Prostate gland (tissue), 2 donors: ENCODE results near the gene PIK3C2G. TPM values are rescaled to one million over a fixed set of nuclear protein-coding genes. Genes with fewer than 3 reads are reported as not detected.
"Not testable (repeated sequence)": the region's sequence is repeated elsewhere in the genome, so short reads cannot be mapped to it uniquely, and the experiment has no call there.

Experiments
- DNase-seq: peaks from one replicate; pipeline ENCODE4 v3.0.0-alpha.2; 2019; ENCODE audit warnings: low spot score
- H3K27ac ChIP-seq, 2 donors: fragments of 200-600 bp; sonication (generic); 2 replicates each; pipeline ENCODE4 v1.5.1; 2017 to 2019
- H3K27me3 ChIP-seq: fragments of 200-600 bp; sonication (generic); replicated peaks from 2 replicates; pipeline ENCODE4 v1.5.1; 2019; ENCODE audit not compliant: insufficient read depth
- H3K36me3 ChIP-seq, 2 donors: fragments of 200-600 bp; sonication (generic); 1 replicate in 1 of 2; 2 replicates in 1 of 2; pipeline versions ENCODE4 v1.5.1 to v1.8.1; 2017 to 2019
- H3K4me1 ChIP-seq: fragments of 200-600 bp; sonication (generic); replicated peaks from 2 replicates; pipeline ENCODE4 v1.5.1; 2019
- H3K4me3 ChIP-seq, 2 donors: fragments of 200-600 bp; sonication (generic); 2 replicates each; pipeline ENCODE4 v1.5.1; 2017 to 2019
- H3K9me3 ChIP-seq: fragments of 200-600 bp; sonication (generic); 2 replicates; pipeline ENCODE4 v1.5.1; 2017
- CTCF ChIP-seq, 4 experiments: fragments of 200-600 bp in 2 of 4; fragments of 450-650 bp in 2 of 4; sonication (generic) in 2 of 4; IDR thresholded peaks; 1 replicate in 3 of 4; 2 replicates in 1 of 4; pipeline ENCODE4 v1.5.1; 2016 to 2019; ENCODE audit warnings: antibody characterized with exemption in 4 of 4, mild to moderate bottlenecking in 2 of 4, moderate library complexity in 2 of 4
- POLR2A ChIP-seq: fragments of 450-650 bp; IDR thresholded peaks from one replicate; pipeline ENCODE4 v1.6.1; 2016; ENCODE audit warnings: antibody characterized with exemption, mild to moderate bottlenecking
- POLR2AphosphoS5 ChIP-seq: sonication (generic); formaldehyde crosslinking; IDR thresholded peaks from one replicate; pipeline ENCODE4 v1.6.1; 2017; ENCODE audit warnings: antibody characterized with exemption
- WGBS: methylation state at CpG from one replicate; pipeline ENCODE4 v1.1.5; 2018; 5-methylcytosine and 5-hydroxymethylcytosine counted together
- intact Hi-C: fragments of 100-400 bp; cut with DNase I; formaldehyde crosslinking; loops from one replicate; pipeline ENCODE4 v1.14.2; 2022
- total RNA-seq, 2 donors: library from RNA; depleted of rRNA; stranded (reverse); fragments of >200 nt; gene quantifications; one replicate each; pipeline ENCODE4 v1.1.0, GENCODE V29; 2016

Gene PIK3C2G
- total RNA-seq, 2 donors from 2014 or later, result 1.4 to 2.1 TPM

DNA sequence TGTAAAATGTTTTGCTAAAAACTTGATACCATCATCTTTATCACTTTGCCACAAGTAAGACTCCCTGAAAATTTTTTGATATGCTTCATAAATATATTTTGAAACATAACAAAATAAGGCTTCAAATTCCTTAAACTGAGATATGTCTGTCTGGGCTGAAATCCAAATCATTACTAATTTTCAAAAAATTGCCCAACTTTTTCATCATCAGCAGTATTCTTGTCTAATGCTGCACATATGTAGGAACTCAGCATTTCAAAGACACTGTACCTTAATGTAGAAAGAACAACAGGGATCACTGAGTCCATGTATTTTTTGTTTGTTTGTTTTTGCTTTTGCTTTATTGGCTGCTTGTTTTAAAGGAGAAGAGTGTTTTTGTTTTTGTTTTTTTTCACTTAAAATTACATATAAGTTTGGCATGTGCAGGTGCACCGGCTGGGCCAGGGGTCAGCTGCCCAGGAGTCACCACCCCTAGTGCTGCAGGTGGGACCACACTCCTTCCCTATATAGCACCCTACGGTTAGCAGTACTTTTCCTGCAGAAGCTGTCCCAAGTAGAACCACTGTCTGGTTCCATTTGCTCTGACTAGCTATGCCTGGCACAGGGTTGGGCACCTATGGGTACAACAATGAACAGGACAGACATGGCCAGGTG is 231.2 kb downstream of the PIK3C2G start:
- Histone ChIP-seq H3K4me1 (no peaks in the 10 kb centered on the region), H3K27me3 (no peaks in the 10 kb centered on the region), H3K27ac (no peak overlapping the region), H3K9me3 (no peaks in the 10 kb centered on the region), H3K36me3 (no peaks in the 10 kb centered on the region), H3K4me3 (no peak overlapping the region)
- TF ChIP-seq POLR2AphosphoS5 (no peak), POLR2A (no peak), CTCF (IDR thresholded peaks at IDR 0.05) (no peak)
- WGBS, result 94% methylated on average over 2 of the region's 2 CpGs
- intact Hi-C loops, result no loop called here
- DNase-seq, result no peak

- no peaks in the 10 kb centered on the region for H3K4me1 ChIP-seq
- H3K4me3 ChIP-seq, result no peak overlapping the region
- no peaks in the 10 kb centered on the region for H3K27me3 ChIP-seq
- TF ChIP-seq CTCF (IDR thresholded peaks at IDR 0.05) (no peak), POLR2A (no peak), POLR2AphosphoS5 (no peak)
- no peaks in the 10 kb centered on the region for H3K9me3 ChIP-seq
- no peak overlapping the region for H3K27ac ChIP-seq
- H3K36me3 ChIP-seq, result no peaks in the 10 kb centered on the region
- no peak for DNase-seq
- intact Hi-C loops, result no loop called here
- 93% methylated on average over 2 of the region's 2 CpGs for WGBS
Observed at GRCh38 chr12:18496156-18496555, 234.8 kb downstream of the PIK3C2G start.

DNA sequence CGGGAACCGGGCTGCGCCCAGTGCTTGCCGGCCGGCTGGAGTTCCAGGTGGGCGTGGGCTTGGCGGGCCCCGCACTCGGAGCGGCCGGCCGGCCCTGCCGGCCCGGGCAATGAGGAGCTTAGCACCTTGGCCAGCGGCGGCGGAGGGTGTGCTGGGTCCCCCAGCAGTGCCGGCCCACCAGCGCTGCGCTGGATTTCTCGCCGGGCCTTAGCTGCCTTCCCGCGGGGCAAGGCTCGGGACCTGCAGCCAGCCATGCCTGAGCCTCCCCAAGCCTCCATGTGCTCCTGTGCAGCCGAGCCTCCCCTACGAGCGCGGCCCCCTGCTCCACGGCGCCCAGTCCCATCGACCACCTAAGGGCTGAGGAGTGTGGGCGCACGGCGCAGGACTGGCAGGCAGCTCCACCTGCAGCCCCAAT is 238.8 kb downstream of the PIK3C2G start:
- intact Hi-C loops, H3K27me3 ChIP-seq, DNase-seq, H3K36me3 ChIP-seq, H3K4me1 ChIP-seq, H3K4me3 ChIP-seq, H3K27ac ChIP-seq, H3K9me3 ChIP-seq: not testable (repeated sequence)
- WGBS, result 98% methylated on average over 10 of the region's 35 CpGs

DNA sequence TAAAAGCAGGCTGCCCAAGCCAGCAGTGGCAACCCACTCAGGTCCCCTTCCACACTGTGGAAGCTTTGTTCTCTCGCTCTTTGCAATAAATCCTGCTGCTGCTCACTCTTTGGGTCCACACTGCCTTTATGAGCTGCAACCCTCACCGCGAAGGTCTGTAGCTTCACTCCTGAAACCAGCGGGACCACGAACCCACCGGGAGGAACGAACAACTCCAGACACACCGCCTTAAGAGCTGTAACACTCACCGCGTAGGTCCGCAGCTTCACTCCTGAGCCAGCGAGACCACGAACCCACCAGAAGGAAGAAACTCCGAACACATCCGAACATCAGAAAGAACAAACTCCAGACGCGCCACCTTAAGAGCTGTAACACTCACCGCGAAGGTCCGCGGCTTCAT is 239.4 kb downstream of the PIK3C2G start:
- intact Hi-C loops, H3K4me3 ChIP-seq, H3K9me3 ChIP-seq, DNase-seq, H3K4me1 ChIP-seq, H3K27ac ChIP-seq, H3K27me3 ChIP-seq, H3K36me3 ChIP-seq: not testable (repeated sequence)
- 98% methylated on average over 21 of the region's 21 CpGs for WGBS

- TF ChIP-seq POLR2AphosphoS5 (no peak), POLR2A (no peak), CTCF (IDR thresholded peaks at IDR 0.05) (no peak)
- 37% methylated on average over 7 of the region's 7 CpGs for WGBS
- intact Hi-C loops, result no loop called here
Observed at GRCh38 chr12:18502422-18502968, 241.2 kb downstream of the PIK3C2G start.

DNA sequence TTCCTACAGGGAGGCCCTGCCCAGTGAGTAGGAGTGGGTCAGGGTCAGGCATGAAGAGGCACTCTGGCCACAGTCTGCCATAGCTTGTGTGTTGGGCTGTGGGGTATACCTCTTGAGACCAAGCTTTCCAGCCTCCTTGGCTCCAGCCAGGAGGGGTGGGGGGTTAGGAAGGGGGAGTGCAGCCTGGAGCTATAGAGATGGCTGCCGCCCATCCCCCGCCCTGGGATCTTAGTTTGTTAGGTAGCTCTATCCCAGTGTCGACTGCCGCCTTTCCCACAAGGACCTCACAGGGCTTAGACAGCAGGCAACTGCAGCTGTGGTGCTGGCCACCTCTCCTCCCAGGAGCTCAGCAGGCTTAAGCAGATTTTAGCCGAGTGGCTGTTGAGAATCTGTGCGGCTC is 260.1 kb downstream of the PIK3C2G start:
- Histone ChIP-seq H3K36me3 (no peaks in the 10 kb centered on the region), H3K27ac (no peak overlapping the region), H3K9me3 (no peaks in the 10 kb centered on the region), H3K27me3 (no peaks in the 10 kb centered on the region), H3K4me3 (no peak overlapping the region), H3K4me1 (no peaks in the 10 kb centered on the region)
- TF ChIP-seq POLR2A (no peak), POLR2AphosphoS5 (no peak), CTCF (IDR thresholded peaks at IDR 0.05) (no peak)
- intact Hi-C loops, result no loop called here
- no peak for DNase-seq
- whole genome bisulfite sequencing, result 89% methylated on average over 5 of the region's 6 CpGs

More at GRCh38 chr12:18502422-18502968, 241.2 kb downstream of the PIK3C2G start:
- DNase-seq, result no peak
- Histone ChIP-seq H3K4me1 (no peaks in the 10 kb centered on the region), H3K4me3 (no peak overlapping the region), H3K9me3 (no peaks in the 10 kb centered on the region), H3K27me3 (no peaks in the 10 kb centered on the region), H3K27ac (no peak overlapping the region), H3K36me3 (no peaks in the 10 kb centered on the region)
